NCI-H1092 treated with DMSO at 0.1 percent for 48 hours (cell line): ENCODE measurements around the gene FAM184A.
A peak's percentile ranks its signal among the peaks of the same experiment; 100 is the strongest.
"Not testable (repeated sequence)": the region's sequence is repeated elsewhere in the genome, so short reads cannot be mapped to it uniquely, and the experiment has no call there.

Source experiments
- DNase-seq: peaks from one replicate; lab custom pipeline; 2025; lab: John Stamatoyannopoulos, UW

The FAM184A gene

GRCh38 chr6:119078376-119079282 lies at the start of gene FAM184A:
TSS of gene FAM184A (minus strand) at chr6:119078664. CDS start at chr6:119078299, 365 bp downstream.
- peak; percentile 41 for DNase-seq

GRCh38 chr6:119127627-119128026 lies 49.2 kb upstream of the FAM184A start:
- no peak for DNase-seq

- no peak for DNase-seq
Measured at GRCh38 chr6:119126826-119127225, 48.4 kb upstream of the FAM184A start.

- DNase-seq = no peak
Measured at GRCh38 chr6:119126140-119126539, 47.7 kb upstream of the FAM184A start.

- DNase-seq = no peak
Measured at GRCh38 chr6:119125576-119125975, 47.1 kb upstream of the FAM184A start.

GRCh38 chr6:119124079-119124824 lies 45.8 kb upstream of the FAM184A start:
- DNase-seq = no peak

- DNase-seq = no peak
Measured at GRCh38 chr6:119122336-119122735, 43.9 kb upstream of the FAM184A start.

GRCh38 chr6:119121367-119121766 lies 42.9 kb upstream of the FAM184A start:
- no peak for DNase-seq

GRCh38 chr6:119119989-119120388 lies 41.5 kb upstream of the FAM184A start:
- no peak for DNase-seq

- DNase-seq = not testable (repeated sequence)
Measured at GRCh38 chr6:119119062-119119461, 40.6 kb upstream of the FAM184A start.

GRCh38 chr6:119116712-119117281 lies 38.3 kb upstream of the FAM184A start:
- DNase-seq = no peak

- DNase-seq = no peak
Measured at GRCh38 chr6:119113961-119114360, 35.5 kb upstream of the FAM184A start.

GRCh38 chr6:119112812-119113530 lies 34.5 kb upstream of the FAM184A start:
- no peak for DNase-seq

- peak; percentile 50 for DNase-seq
Measured at GRCh38 chr6:119110601-119111548, 32.4 kb upstream of the FAM184A start.

GRCh38 chr6:119109654-119110325 lies 31.3 kb upstream of the FAM184A start:
- DNase-seq = no peak

GRCh38 chr6:119108076-119108475 lies 29.6 kb upstream of the FAM184A start:
- DNase-seq = no peak

GRCh38 chr6:119105282-119105681 lies 26.8 kb upstream of the FAM184A start:
- no peak for DNase-seq

GRCh38 chr6:119102901-119103300 lies 24.4 kb upstream of the FAM184A start:
- DNase-seq = no peak

GRCh38 chr6:119100115-119100514 lies 21.7 kb upstream of the FAM184A start:
- DNase-seq = no peak

GRCh38 chr6:119097815-119098361 lies 19.4 kb upstream of the FAM184A start:
- DNase-seq = not testable (repeated sequence)
